ENCODE data around the gene ANKRD36C.
"Not testable (repeated sequence)": the region's sequence is repeated elsewhere in the genome, so short reads cannot be mapped to it uniquely, and the experiment has no call there.

GRCh38 chr2:96012792-96013264 is 21.2 kb upstream of the ANKRD36C start:
- TF ChIP-seq CTCF, POLR2A, POLR2AphosphoS5, EP300 (IDR thresholded peaks at IDR 0.05): not testable (repeated sequence)
